Limb (tissue), 2 donors: ENCODE measurements around the gene KRT6B.
"Not testable (repeated sequence)": the region's sequence is repeated elsewhere in the genome, so short reads cannot be mapped to it uniquely, and the experiment has no call there.

Experiments
- DNase-seq, 2 donors: peaks; one replicate each; pipeline ENCODE4 v3.0.0-alpha.2; 2016; ENCODE audit errors: extremely low spot score in 2 of 2

KRT6B gene

DNA sequence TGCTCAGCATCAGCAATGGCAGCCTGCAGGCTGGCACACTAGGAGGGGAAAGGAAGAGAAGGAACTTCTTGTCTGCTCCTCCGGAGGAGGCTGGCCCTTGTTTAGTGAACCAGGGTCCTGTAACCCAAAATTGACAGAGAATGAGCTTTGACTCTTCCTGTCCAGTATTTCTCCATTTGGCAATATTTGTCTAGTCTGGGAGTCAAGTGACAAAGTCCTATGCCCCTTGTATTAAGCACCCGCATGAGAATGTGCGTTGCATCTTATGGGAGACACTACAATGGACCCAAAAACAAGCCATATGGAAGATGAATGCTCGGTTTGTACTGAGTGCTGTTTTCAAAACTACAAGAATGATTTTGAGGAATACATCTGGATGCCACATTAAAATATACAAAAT is 17.9 kb upstream of the KRT6B start:
- no peak for DNase-seq

DNA sequence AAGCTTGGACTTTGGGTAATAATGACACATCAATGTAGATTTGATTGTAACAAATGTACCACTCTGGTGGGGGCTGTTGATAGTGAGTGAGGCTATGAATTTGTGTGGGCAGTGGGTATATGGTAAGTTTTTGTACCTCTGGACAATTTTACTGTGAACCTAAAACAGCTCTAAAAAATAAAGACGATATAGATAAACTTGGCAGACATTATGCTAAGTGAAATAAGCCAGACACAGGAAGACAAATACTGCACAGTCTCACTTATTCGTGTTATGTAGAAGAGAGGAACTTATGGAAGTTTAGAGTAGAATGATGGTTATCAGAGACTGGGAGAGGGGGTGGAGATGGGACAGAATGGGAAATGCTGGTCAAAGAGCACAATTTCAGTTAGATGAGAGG is 13.0 kb upstream of the KRT6B start:
- DNase-seq: no peak

DNA sequence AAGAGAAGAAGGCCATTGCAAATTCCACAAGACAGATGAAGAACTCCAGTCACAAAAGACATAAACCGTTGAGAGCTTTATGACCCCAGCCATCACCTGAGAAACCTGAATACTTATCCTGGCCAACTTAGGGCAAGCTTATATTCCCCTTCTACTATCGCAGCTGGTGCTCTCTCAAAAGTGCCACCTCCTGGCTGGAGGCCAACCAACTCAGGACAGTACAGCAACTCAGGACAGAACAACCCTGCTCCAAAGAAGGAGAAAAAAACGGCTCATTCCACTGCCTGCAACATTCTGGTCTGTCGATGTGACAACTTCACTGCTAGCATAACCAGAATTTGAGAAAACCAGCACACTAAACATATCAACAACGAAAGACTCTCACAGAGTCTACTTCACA is 9.7 kb upstream of the KRT6B start:
- DNase-seq: no peak

DNA sequence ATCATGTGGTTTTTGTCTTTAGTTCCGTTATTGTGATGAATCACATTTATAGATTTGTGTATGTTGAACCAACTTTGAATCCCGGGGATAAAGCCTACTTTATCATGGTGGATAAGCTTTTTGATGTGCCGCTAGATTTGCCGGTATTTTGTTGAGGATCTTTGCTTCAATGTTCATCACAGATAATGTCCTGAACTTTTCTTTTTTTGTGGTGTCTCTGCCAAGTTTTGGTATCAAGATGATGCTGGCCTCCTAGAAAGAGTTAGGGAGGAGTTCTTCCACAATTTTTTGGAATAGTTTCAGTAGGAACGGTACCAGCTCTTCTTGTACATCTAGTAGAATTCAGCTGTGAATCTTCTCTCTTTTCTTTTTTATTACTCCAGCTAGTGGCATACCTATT is 6.9 kb upstream of the KRT6B start:
- no peak for DNase-seq

DNA sequence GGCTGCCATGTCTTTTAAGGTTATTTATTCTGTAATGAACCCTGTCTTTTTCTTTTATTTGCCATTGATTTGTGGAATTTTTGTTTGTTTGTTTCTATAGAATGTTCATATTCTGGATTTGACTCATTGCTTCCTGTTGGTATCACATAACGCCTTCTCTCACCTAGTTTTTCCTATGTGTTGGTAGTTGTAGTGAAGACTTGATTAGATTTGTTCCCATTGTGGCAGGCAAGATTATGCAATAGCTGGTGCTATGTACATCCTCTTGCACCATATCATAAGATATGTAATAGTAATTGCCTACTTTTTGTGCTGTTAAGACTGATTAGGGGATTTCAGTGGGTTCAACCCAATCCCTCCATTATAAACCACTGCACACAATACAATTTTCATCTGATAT is 3.9 kb upstream of the KRT6B start:
- no peak for DNase-seq

DNA sequence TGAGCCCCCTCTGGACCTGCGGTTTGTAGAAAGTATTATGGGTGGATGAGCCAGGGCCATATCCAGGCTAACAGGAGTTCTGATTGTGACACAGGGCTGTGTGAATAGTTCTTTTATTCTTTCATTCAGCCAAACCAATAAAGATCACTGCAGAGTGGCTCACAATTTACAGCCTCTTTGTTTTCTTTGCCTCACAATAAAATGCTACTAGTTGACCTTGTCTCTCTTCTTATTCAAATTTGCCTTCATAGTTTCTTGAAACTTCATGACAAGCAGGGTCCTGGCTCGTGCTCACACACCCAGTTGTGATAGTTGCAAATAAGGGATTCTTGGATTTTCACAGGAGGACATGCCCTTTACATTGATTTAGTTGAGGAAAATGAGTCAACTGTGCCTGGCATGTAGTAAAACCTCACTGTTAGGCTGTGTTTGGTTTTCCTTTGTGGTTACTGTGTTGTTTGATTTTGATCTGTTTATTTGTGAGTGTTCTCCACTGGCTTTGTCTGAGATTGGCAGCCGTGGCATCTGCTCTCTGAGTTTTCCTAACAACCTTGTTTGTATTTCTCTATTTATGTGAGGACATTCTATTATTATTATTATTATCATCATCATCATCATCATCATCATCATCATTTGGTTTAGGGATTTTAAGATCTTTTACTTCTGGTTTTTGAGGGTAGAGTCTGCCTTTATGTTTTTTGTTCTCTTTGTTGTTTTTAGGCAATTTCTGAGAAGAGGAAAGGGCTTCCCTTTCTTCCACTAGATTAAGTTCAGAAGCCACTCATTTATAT is 2.7 kb upstream of the KRT6B start:
- DNase-seq: no peak

DNA sequence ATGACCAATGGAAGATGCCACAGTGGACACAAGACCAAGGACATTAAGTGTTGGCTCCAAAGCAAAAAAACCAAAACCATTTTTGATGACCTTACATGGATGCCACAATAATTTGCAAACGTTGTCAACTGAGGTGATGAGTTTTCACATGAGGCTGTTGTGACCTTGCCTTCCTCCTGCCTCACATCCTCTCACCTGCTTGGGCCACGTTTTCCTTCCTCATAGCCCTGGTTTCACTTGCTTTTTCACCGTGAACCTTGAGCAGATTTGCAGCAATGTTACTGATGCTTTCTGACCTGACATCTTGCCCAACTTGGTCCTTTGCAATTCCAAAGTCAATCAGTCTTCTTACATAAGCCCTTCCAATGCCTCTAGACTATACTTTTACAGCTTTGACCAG is 3.7 kb downstream of the KRT6B start:
- no peak for DNase-seq

DNA sequence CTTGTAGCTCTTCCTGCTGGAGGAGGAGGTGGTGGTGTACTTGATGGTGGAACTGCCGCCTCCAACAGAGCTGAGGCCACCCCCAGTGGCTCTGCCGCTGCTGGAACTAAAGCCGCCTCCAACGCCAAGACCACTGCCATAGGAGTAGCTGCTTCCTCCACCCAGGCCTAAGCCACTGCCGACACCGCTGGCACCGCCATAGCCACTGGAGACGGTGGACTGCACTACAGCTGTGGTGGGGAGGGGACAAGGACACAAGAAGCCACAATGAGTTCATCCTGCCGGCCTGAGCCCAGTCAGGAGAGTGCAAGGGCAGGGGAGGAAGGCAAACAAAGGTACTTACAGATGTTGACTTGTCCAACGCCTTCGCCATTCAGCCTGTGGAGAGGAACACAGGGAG is 4.8 kb downstream of the KRT6B start:
- DNase-seq: not testable (repeated sequence)

DNA sequence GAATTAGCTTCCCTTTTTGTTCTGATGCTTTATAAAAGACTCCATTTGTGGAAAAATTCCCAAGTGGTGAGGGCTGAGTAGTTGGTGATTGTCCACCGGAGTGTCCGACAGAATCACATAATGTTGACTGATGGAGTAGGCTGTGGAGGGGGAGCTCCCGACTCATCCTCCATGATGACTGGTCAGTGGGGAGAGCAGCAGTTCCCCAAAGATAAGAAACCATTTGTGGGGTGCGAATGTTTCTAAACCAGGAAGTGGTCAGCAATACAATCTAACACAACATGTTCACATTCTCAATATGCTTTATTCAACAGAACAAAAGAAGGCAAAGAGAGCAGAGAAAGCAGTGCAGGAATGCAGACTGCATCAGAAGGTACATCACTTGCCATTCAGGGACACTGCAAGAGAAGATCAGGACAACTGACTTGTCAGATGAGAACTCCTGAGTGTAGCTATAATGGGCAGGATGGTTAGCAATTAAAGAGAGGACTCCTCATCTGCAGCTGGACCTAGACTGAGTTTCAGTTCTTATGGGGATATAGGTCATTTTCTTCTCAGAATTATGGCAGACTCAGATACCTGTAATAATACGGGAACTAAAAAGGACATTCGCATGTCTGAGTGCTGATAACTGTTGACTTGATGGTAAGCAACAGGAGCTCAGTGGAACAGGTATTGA is 5.4 kb downstream of the KRT6B start:
- DNase-seq: no peak

DNA sequence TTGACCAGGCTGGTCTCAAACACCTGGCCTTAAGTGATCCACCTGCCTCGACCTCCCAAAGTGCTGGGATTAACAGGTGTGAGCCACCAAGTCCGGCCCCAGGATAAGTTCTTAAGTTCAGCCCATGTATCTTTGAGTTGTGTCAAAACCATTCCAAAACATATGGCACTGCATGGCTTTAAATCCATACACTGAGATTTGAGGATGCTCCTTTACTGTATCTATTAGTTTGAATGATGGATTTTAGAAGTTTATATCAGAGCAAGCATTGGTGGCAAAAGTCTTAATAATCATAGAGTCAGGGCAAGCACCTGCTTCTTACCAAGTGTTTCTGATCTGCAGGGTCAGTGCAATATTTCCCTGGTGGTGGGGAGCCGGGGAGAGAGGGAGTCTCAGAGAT is 6.1 kb downstream of the KRT6B start:
- DNase-seq: no peak

DNA sequence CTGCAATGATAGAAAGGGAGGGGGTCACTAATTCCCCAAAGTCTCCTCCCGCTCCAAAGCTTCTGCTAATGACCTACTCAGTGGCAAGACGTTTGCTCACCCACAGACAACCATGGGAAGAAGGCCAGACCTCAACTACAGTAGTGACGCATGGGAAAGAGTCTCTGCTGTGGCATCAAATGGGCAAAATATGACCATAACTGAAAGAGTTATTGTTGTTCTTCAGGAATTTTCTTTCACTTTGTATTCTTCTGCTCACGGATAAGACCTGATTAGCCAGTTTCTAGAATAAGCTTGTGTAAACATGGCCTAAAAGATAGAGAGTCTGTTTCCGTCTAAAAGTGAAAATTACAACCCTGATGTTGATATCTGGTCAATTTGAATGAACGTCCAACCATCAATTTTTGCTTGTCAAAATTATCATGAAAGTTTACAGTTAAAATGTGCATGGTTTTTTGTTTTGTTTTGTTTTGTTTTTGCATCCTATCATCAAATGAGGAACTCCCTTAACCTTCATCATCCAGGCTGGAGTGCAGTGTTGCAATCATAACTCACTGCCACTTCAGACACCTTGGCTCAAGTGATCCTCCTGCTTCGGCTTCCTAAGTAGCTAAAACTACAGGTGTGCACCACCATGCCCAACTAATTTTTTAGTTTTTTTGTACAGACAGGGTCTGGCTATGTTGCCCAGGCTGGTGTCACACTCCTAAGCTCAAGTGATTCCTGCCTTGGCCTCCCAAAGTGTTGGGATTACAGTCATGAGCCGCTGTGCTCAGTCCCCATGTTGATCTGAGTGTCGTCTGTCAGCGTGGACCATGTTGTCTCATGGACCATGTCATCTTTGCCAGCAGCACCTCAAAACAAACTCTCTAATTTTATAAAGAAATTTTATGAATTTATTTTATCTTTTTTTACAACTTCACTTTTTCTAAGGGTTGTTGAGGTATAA is 7.0 kb downstream of the KRT6B start:
- DNase-seq: no peak

DNA sequence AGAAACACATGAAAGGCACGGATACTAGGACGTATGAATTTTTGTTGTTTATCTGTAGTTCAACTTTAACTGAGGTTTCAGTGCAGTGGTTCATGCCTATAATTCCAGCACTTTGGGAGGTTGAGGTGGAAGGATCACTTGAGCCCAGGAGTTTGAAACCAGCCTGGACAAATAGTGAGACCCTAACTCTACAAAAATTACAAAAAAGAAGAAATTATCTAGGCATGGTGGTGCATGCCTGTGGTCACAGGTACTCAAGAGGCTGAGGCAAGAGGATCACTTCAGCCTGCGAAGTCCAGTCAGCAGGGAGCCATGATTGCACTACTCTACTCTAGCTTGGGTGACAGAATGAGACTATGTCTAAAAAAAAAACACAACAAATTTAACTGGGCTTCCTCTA is 8.0 kb downstream of the KRT6B start:
- no peak for DNase-seq

DNA sequence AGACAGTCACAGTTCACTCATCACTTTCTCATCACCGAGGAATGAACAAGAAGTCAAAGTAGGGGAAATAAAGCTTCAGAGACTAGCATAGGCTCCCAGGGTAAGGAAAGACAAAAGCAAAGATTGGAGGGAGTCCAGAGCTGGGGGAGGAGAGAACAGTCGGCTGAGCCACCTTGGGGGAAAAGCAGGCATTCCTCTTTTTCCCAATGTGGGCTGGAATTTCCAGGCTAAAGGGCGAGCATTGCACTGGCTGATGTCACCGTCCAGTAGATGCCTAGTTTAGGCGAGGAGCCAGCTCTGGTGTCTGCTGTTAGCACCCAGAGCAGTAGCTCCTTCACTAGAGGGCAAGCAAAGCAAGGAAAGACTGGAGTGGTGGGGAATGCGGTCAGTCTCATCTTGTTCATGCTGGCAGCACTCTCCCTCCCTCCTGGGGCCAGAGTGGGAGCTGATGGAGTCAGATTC is 9.3 kb downstream of the KRT6B start:
- no peak for DNase-seq

DNA sequence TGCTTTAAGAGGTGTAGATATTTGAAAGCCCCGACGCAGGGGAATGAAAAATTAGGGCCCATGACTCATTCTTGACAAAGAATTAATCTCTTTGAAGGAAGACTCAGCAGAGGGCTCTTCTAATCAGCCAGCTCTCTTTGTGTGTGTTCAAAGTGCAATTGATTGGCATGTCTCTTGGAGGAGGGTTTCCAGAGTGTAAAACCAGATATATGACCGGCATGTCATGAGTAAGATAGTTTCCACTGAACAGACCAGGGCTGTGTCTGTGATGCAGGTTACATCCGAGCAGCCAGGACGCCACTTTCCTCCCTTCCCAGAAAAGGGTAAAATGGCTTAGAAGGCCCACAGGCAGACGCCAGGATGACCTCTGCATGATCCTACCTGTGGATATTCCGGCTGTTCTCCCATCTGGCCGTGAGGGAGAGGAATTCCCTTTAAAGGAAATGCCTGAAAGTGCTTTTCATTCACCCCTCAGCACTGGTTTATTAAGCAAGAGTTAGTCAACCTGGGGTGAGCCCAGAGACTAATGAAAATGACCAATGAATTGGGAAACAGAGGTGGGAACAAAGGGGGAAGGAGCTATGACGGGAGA is 10.5 kb downstream of the KRT6B start:
- no peak for DNase-seq

DNA sequence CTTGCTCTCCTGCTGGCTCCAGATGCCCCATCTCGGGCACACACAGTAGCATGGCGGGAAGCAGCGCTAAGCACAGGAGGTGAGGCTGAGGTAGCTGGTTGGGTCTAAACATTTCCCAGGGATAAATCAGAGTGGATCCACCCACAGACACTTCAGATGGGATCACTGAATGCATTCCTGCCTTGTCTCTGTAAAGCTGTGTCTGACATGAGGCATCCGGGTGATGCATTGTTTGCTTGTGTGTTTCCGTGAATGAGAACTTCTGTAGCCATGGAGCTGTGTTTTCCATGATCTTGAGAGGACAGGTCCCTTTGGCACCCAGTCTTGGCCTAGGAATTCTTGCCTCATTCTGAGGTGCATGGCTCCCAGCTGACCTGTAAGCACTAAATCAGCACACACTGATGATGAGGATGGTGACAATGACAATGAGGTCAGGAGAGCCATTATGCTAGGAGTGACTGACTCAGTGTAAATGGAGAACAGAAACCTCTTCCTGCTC is 11.1 kb downstream of the KRT6B start:
- no peak for DNase-seq

DNA sequence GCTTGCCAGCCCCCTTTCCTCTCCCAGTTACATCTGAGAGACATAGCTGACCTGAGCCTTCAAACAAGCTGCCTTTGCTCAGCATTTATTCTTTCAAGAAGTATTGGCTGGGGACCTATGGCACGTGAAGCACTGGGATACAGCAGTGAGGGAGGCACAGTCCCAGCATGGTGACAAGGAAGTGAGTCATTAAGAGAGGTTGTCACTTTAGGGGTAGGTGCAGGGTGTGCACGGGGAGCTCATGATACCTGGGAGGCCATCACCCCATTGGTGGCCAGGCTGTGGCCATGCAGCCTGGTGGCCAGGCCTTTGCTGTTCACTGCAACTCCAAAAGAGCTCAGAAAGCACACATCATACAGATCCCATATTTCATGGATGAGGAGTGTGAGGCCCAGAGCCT is 12.1 kb downstream of the KRT6B start:
- no peak for DNase-seq

DNA sequence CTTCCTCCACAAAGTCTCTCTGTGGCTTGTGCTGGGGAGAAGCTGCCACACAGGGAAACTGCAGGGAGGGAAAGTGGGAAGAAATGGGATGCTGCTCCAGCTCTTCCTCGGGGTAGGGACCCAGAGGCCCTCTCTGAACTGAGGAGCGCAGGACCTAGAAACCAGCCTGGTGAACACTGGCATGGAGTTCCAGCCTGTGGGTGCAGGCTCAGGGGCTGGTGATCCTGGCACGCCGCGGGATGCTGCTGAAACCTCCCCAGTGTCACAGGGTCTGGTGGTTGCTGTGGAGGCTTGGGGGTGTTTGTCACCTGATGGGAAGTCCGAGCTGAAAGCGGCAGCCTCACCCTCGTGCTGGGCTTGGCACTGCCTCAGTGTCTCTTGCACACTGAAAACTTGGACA is 12.5 kb downstream of the KRT6B start:
- no peak for DNase-seq

DNA sequence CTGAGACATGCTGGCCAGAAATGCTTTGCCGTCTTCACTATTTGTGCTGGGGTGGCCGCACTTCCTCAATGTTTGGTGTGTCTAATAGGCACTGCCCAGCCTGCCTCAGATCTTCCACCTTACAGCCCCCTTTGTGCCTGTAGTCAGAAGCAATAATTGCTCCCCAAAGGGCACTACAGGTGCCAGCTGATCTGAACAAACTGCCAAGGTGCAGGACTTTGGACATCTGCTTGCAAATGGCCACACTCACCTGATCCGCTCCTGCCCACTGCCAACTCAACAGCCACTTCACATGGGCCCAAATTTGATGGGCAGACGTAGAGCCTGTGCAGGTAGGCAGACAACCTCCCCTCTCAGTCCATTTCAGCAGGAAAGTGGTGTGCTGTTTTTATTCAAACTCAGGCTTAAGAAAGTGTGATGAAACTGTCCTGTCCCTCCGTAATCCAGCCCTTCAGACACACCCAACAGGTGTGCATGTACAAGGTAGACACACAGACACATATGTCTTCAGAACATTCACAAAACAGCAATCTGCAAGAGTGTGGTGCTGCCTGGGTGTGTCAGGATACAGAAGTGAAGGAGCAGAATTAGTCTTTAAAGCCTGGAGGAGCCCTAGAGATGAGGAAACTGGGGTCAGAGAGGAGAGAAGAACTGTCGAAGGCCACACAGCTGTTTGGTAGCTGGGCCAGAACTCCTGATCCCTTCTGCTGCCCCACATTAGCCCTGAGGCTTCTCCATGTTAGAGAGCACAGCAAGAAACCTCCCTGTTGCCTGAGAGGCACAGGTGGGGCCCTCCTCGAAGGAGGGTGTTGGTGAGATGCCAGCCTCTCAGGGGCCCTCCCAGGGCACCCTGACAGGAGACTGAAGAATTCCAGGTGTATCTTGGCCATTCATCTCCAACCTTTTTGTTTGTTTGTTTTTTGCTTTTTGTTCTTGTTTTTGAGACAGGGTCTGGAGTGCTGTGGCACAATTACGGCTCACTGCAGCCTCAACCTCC is 13.3 kb downstream of the KRT6B start:
- no peak for DNase-seq

DNA sequence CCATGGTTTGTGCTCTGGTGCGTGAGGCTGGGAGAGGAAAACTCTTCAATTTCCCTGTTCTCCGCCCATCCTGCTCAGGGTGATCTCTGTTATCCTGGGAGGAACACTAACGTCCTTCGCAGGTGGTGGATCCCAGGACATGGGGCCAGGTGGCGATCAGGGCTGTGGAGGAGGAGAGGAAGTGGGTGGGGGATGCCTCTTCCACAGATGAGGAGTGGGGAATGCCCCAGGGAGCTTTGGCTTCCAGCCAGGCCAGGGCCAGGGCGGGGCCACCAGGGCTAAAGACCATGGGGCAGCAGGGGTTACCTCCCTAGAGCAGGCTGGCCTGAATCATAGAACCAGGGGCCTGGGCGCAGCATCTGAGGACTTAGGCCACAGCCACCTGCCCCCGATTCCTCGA is 14.4 kb downstream of the KRT6B start:
- DNase-seq: no peak

DNA sequence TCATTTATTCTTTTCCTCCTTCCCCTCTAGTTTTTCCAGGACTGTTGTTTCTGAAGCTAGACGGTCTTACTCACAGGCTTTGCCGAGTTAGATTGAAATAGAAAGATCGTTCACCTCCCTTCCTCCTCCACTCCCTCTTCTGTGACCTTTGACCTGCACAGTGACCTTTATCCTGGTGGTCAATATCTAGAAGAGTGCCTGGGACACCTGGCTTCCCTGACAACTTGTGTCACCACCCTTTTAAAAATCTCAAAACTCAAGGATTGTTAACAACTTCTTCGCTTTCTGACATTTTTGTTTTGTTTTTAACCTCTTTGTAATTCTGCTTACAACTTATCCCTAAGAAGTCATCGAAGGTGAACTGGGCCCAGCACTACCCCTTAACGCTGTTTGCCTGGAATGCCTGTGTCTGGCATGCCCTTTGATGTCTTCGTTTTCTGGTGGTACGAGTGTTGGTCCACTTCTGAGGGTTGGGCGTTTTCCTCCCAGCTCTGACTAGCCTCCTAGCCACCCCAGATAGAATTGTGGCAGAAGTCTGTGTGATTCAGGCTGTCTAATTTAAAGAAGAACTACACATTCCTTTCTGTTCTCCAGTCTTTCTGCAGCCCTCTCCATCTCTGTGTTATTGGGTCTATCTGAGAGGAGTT is 15.0 kb downstream of the KRT6B start:
- no peak for DNase-seq
